MM.1S (cell line): Measurements from ENCODE around the gene GNAT3.

Experiments used
- EZH2 ChIP-seq: fragments of 300-600 bp; sonication (generic); optimal IDR thresholded peaks from 2 replicates; pipeline ENCODE3; 2017; ENCODE audit warnings: low read depth, mild to moderate bottlenecking, antibody characterized with exemption, low read length, mixed read lengths
- EZH2phosphoT487 ChIP-seq: fragments of 300-600 bp; sonication (generic); IDR thresholded peaks from 2 replicates; pipeline ENCODE4 v1.6.1; 2018; ENCODE audit warnings: antibody characterized with exemption, low read length
- TF ChIP-seq, protein P1 (sequence below): fragments of 300-600 bp; sonication (generic); IDR thresholded peaks from 2 replicates; pipeline ENCODE4 v1.5.1; 2016; ENCODE audit warnings: antibody characterized with exemption, low read length, mixed read lengths

DNA sequence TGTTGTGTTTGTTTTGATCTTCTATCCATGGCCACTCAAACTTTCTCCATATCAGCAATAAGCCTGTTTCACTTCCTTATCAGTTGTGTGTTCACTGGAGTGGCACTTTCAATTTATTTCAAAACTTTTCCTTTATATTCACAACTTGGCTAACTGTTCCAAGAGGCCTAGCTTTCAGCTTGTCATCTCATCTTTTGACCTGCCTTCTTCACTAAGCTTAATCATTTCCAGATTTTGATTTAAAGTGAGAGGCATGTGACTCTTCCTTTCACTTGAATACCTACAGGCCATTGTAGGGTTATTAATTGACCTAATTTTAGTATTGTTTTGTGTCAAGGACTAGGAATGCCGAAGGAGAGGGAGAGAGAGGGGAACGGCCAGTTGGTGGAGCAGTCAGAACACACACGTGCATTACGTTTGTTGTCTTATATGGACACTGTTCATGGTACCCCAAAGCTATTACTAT lies 5.5 kb upstream of the GNAT3 start:
- TF ChIP-seq, protein P1, sequence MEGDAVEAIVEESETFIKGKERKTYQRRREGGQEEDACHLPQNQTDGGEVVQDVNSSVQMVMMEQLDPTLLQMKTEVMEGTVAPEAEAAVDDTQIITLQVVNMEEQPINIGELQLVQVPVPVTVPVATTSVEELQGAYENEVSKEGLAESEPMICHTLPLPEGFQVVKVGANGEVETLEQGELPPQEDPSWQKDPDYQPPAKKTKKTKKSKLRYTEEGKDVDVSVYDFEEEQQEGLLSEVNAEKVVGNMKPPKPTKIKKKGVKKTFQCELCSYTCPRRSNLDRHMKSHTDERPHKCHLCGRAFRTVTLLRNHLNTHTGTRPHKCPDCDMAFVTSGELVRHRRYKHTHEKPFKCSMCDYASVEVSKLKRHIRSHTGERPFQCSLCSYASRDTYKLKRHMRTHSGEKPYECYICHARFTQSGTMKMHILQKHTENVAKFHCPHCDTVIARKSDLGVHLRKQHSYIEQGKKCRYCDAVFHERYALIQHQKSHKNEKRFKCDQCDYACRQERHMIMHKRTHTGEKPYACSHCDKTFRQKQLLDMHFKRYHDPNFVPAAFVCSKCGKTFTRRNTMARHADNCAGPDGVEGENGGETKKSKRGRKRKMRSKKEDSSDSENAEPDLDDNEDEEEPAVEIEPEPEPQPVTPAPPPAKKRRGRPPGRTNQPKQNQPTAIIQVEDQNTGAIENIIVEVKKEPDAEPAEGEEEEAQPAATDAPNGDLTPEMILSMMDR: no peak
- TF ChIP-seq EZH2 (no peak), EZH2phosphoT487 (no peak)
